HFF-Myc (cell line): ENCODE results near the gene TMEM117.
"Not testable (repeated sequence)": the region's sequence is repeated elsewhere in the genome, so short reads cannot be mapped to it uniquely, and the experiment has no call there.

Experiments used
- DNase-seq: peaks from one replicate; pipeline ENCODE4 v3.0.0-alpha.2; 2011; ENCODE audit warnings: low read depth; ENCODE audit errors: extremely low read depth
- H3K4me3 ChIP-seq: replicated peaks from 2 replicates; pipeline ENCODE4 v1.5.1; 2011; ENCODE audit warnings: low read depth, mild to moderate bottlenecking, control low read depth, low read length
- TF ChIP-seq, protein P1 (sequence below): IDR thresholded peaks from 2 replicates; pipeline ENCODE4 v1.5.1; 2012; ENCODE audit warnings: mild to moderate bottlenecking, low read depth, low read length, control low read depth; ENCODE audit errors: missing control alignments

TMEM117 gene

DNA sequence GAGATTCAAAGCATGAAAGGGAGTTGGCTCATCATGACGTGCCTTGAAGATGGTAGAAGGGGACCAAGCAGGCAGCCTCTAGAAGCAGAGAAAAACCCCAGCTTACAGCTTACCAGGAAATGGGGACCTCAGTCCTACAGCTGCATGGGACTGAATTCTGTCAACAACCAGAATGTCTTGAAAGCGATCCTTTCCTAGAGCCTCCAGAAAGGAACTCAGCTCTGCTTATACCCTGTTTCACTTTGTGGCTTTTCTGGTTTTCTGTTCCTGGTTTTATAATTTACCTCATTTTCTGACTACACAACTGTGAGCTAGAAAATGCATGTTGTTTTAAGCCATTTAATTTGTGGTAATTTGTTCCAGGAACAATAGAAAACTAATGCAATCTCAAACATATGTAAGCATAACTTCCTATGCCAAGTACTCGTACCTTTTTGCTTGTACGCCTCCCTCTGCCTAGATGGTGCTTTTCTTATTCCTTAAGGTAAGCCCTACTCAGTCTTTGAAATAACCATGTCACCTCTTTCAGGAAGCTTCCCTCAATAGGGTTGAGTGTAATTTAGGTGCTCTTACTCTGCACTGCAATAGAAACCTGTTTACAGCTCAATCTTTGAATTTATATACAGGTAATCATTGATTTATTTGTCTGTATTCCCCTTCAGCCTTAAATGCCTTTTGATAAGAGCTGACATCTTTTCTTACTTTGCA is 348.8 kb downstream of the TMEM117 start:
- no peak overlapping the region for H3K4me3 ChIP-seq
- no peak for DNase-seq
- TF ChIP-seq, protein P1, sequence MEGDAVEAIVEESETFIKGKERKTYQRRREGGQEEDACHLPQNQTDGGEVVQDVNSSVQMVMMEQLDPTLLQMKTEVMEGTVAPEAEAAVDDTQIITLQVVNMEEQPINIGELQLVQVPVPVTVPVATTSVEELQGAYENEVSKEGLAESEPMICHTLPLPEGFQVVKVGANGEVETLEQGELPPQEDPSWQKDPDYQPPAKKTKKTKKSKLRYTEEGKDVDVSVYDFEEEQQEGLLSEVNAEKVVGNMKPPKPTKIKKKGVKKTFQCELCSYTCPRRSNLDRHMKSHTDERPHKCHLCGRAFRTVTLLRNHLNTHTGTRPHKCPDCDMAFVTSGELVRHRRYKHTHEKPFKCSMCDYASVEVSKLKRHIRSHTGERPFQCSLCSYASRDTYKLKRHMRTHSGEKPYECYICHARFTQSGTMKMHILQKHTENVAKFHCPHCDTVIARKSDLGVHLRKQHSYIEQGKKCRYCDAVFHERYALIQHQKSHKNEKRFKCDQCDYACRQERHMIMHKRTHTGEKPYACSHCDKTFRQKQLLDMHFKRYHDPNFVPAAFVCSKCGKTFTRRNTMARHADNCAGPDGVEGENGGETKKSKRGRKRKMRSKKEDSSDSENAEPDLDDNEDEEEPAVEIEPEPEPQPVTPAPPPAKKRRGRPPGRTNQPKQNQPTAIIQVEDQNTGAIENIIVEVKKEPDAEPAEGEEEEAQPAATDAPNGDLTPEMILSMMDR: no peak

DNA sequence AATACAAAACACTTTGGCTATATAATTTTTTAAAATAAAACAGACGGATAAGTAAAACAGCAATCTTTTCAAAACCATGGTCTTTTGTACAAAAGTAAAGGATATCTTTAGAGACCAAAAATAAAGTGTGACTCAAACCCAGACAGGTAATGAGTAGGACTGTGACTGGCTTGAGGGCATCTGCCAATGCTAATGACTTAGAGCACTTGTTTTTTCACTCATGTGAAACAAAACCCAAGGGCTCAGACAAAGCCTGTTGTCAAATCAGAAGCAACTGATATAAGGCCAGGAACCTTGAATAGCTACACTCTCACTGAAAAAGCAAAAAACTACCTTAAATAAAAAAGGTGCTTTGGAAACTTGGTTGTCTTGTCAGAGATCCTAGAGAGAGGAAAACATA is 357.4 kb downstream of the TMEM117 start:
- TF ChIP-seq, protein P1: no peak
- no peak for DNase-seq
- H3K4me3 ChIP-seq: no peak overlapping the region

DNA sequence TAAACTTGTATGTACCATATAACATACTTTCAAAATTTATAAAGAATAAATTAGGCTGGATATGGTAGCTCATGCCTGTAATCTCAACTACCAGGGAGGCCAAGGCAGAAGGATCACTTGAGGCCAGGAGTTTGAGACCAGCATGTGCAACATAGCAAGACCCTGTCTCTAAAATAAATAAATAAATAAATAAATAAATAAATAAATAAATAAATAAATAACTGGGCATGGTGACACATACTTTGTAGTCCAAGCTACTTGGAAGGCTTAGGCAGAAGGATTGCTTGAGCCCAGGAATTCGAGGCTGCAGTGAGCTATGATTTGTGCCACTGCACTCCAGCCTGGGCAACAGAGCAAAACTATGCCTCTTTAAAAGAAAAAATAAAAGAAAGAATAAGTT is 359.8 kb downstream of the TMEM117 start:
- DNase-seq, H3K4me3 ChIP-seq: not testable (repeated sequence)

GRCh38 chr12:44206045-44206444 is 370.2 kb downstream of the TMEM117 start:
- TF ChIP-seq, protein P1: no peak
- no peak overlapping the region for H3K4me3 ChIP-seq
- no peak for DNase-seq

DNA sequence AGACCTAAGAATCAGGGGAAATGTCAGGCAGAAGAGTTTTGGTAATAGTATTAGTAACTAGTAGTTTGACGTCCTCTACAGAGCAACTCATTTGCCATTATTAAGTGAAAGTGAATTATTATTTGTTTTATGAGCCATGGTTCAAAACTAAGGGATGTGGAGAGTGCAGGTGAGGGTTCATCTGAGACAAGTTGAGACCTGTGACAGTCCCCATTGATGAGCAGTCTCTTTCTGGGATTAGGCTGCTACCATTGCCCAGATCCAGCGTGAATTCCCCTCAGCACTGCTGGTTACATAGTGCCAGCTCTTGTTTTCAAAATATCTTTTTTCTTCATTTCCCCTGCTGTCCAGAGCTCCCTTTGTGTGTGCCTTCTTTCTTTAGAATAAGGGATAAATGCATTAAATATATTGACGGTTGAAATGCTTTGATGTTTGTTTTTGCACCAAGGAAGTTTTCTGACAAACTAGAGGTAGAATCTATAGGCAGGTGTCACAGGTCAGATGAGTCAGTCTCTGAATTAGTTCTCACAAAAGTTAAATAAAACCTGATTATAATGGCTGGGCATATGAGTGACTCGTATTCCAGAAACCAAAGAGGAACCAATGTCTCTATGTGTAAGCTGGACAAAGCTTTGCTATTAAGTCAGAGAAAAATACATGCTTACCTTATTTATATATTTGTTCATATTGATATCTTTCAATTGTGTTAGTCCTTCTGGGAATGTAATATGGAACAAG is 381.4 kb downstream of the TMEM117 start:
- H3K4me3 ChIP-seq: no peak overlapping the region
- TF ChIP-seq, protein P1: no peak
- no peak for DNase-seq

DNA sequence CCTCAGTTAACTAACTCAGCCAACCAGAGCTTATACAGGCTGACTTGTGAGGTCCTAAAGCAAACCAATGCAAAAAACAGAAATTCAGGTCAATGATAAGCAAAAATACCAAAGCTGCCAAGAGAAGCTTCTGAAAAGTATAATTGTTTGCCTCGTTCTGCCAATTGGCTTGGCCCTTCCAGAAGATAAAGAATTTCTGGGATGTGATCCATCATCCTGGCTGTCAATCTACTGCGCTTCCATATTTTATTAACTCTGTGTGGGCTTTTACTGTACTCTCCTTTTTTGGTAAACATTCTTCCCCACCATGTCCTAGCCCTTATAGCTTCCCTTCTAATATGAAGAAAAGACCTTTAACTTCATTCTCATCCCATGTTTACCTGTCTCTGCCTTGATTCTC is 387.9 kb downstream of the TMEM117 start:
- no peak overlapping the region for H3K4me3 ChIP-seq
- DNase-seq: no peak
- TF ChIP-seq, protein P1: no peak

GRCh38 chr12:44224399-44225148 is 388.7 kb downstream of the TMEM117 start:
- DNase-seq: no peak
- no peak overlapping the region for H3K4me3 ChIP-seq
- TF ChIP-seq, protein P1: no peak
